IPS DF 6.9 (cell line): ENCODE data around the gene PDE7B.

Experiments
- DNase-seq: peaks from one replicate; pipeline ENCODE4 v3.0.0-alpha.2; 2013; ENCODE audit warnings: low read depth, low spot score
- H3K27ac ChIP-seq: one replicate; pipeline ENCODE4 v1.5.1; 2013; ENCODE audit warnings: low read length, control low read depth
- H3K27me3 ChIP-seq: 2 replicates; pipeline ENCODE4 v1.6.1; 2013; ENCODE audit warnings: mild to moderate bottlenecking, low read length; ENCODE audit not compliant: control insufficient read depth, insufficient read depth
- H3K36me3 ChIP-seq: 2 replicates; pipeline ENCODE4 v1.6.1; 2013; ENCODE audit warnings: low read length; ENCODE audit not compliant: control insufficient read depth, insufficient read depth
- H3K4me1 ChIP-seq: 2 replicates; pipeline ENCODE4 v1.6.1; 2013; ENCODE audit warnings: low read length; ENCODE audit not compliant: control insufficient read depth, insufficient read depth
- H3K4me3 ChIP-seq: 2 replicates; pipeline ENCODE4 v1.5.1; 2013; ENCODE audit warnings: mild to moderate bottlenecking, low read length
- H3K9me3 ChIP-seq: 2 replicates; pipeline ENCODE4 v1.6.1; 2013; ENCODE audit warnings: low read length, inconsistent platforms; ENCODE audit not compliant: control insufficient read depth, insufficient read depth
- WGBS: extraction: QIAGEN DNeasy Blood & Tissue Kit; methylation state at CpG from one replicate; pipeline ENCODE4 v1.1.7; 2013; ENCODE audit warnings: mixed read lengths, missing lambda C conversion rate; ENCODE audit not compliant: insufficient read length, insufficient coverage; 5-methylcytosine and 5-hydroxymethylcytosine counted together

PDE7B gene

DNA sequence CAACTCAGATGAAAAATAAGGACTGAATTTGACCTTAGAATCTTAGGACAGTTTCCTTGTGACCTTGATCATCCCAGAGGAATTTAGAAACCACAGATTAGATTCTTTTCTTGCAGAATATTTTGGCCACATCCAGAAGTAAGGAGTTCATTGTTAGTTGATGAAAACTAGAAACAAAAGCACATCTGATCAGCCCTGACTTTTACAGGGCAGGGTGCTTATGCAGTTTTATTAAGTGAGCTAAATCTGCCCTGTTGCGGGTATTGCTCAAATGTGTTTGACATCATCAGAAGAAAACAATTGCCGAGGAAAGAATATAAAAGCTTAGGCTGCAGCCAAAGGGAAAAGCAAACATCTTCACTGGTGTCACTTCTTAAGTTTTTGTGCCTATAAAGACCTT, 297.8 kb downstream of the PDE7B start:
- no peaks in the 10 kb centered on the region for H3K4me1 ChIP-seq
- DNase-seq: no peak
- no peaks in the 10 kb centered on the region for H3K36me3 ChIP-seq
- H3K4me3 ChIP-seq: no peak overlapping the region
- no CpG with 5 or more reads among the region's 2 CpGs for WGBS
- H3K27ac ChIP-seq: no peak overlapping the region
- H3K9me3 ChIP-seq: no peaks in the 10 kb centered on the region
- no peaks in the 10 kb centered on the region for H3K27me3 ChIP-seq

DNA sequence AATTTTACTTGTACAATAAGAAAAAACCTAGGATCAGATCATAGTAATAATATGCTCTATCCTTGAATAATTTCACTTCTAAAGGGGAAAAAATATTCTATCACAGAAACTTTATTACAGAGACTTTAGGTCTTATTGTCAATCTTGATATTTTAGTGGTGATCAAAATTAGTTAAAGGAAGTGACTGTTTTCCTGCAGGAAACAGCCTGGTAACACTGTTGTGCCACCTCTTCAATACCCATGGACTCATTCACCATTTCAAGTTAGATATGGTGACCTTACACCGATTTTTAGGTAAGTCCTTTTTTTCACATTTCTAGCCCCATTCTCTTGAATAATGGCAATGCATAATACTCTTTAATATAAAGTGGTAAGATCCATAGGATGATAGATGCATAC, 299.5 kb downstream of the PDE7B start:
- Histone ChIP-seq H3K27me3 (no peaks in the 10 kb centered on the region), H3K9me3 (no peaks in the 10 kb centered on the region), H3K4me1 (no peaks in the 10 kb centered on the region), H3K27ac (no peak overlapping the region), H3K4me3 (no peak overlapping the region), H3K36me3 (no peaks in the 10 kb centered on the region)
- WGBS: no CpG with 5 or more reads among the region's 1 CpG
- no peak for DNase-seq

DNA sequence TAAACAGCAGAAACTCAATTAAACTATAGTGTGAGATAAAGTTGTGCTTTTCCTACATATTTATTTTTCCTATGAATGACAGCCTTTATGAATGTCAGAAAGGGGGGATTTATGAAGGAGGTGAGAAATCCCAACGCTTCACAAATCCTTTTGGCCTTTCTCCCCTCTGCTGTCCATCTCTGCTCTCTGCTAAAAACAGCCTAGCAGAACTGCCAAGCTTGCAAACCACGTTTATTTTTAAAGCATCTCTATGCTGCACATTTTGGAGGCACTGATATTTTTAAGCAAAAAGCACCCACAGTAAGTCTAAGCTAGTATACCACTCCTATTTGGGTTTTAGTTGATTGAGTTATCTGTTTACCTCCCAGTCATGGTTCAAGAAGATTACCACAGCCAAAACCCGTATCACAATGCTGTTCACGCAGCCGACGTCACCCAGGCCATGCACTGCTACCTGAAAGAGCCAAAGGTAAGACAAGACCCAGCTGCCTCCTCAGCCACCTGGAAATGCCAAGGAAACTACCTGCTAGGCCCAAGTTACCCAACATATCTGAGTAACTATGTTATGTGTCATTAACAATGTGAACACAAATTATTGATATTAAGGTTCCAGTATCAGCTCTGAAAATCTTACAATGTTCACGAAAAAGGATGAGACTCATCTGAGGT, 302.3 kb downstream of the PDE7B start:
- Histone ChIP-seq H3K9me3 (no peaks in the 10 kb centered on the region), H3K27ac (no peak overlapping the region), H3K36me3 (no peaks in the 10 kb centered on the region), H3K4me1 (no peaks in the 10 kb centered on the region), H3K4me3 (no peak overlapping the region), H3K27me3 (no peaks in the 10 kb centered on the region)
- no peak for DNase-seq
- no CpG with 5 or more reads among the region's 7 CpGs for WGBS

DNA sequence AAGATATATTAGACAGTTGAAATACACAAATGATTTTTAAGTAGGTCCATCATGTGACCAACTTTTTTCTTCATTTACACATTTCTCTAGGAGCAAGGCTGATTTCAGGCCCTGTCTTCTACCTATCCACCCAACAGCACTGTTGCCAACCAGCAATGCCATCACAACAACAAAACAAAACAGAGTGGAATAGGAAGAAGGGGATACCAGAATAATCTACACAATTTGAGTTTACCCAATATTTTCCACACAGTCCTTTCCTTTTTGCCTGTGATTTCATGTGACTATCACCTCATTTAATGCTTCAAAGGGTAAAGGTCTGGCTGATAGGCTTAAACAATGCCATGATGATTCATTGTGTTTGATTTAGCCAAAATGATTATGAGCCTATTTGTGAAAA, 303.7 kb downstream of the PDE7B start:
- Histone ChIP-seq H3K27ac (no peak overlapping the region), H3K4me1 (no peaks in the 10 kb centered on the region), H3K36me3 (no peaks in the 10 kb centered on the region), H3K9me3 (no peaks in the 10 kb centered on the region), H3K27me3 (no peaks in the 10 kb centered on the region), H3K4me3 (no peak overlapping the region)
- DNase-seq: no peak

DNA sequence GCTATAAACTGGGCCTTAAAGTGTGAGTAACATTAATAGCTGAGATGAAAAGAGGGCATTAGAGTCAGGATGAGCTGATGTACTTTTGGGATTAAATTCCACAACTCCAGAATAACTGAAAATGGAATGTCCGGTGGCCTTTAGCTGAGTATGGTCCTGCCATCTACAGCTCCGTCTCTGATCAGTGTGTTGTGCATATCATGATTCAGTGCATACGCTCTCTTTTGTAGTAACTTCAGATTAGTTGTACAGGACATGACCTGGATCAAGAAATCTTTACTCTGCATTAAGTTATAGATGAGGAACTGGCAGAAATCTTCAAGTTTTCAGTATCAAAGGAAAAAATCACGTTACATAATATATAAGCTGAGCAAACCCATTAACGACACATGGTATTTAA, 306.2 kb downstream of the PDE7B start:
- Histone ChIP-seq H3K9me3 (no peaks in the 10 kb centered on the region), H3K27ac (no peak overlapping the region), H3K4me3 (no peak overlapping the region), H3K27me3 (no peaks in the 10 kb centered on the region), H3K4me1 (no peaks in the 10 kb centered on the region), H3K36me3 (no peaks in the 10 kb centered on the region)
- DNase-seq: no peak
- WGBS: no CpG with 5 or more reads among the region's 5 CpGs

DNA sequence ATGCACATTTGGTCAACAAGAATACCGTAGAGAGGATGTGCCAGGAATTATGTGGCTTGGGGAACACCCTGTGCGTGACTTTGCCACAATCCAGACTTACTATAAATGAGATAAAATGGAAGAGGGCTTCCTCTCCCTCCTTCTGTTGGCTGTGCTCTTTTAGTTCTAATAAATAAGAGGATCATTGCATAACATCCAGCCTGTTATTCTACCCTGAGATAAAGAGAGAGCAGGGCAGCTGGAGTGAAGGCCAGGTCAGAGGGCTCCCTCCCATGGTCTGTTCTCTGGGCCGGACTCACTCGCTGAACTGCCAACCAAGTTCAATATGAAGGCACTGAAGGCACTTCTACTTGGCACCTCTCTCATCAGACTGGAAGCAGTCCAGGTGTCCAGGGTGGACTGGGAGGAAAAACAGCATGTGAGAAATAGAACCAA, 306.9 kb downstream of the PDE7B start:
- H3K9me3 ChIP-seq: no peaks in the 10 kb centered on the region
- no peak for DNase-seq
- WGBS: no CpG with 5 or more reads among the region's 4 CpGs
- H3K27me3 ChIP-seq: no peaks in the 10 kb centered on the region
- H3K36me3 ChIP-seq: no peaks in the 10 kb centered on the region
- no peak overlapping the region for H3K4me3 ChIP-seq
- H3K27ac ChIP-seq: no peak overlapping the region
- no peaks in the 10 kb centered on the region for H3K4me1 ChIP-seq

DNA sequence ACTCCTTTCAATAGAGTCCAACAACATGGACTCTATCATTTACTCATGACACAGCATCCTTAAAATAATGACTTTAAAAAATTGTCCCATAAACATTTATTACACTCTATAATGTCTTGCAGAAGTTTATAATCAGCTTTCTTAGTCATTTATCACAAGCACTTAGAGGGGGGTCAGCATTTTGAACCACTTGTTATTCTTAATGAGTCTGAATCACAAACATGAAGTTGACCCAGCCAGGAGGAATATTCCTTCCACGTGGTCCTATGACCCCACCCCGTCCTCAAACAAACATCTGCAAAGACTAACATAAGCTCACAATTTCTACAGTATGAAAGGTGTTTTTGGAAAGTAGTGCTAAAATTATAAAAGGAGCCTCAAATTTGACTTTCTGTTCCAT, 307.5 kb downstream of the PDE7B start:
- H3K4me1 ChIP-seq: no peaks in the 10 kb centered on the region
- no peak overlapping the region for H3K4me3 ChIP-seq
- WGBS: no CpG with 5 or more reads among the region's 2 CpGs
- no peaks in the 10 kb centered on the region for H3K27me3 ChIP-seq
- no peaks in the 10 kb centered on the region for H3K36me3 ChIP-seq
- no peak overlapping the region for H3K27ac ChIP-seq
- no peak for DNase-seq
- no peaks in the 10 kb centered on the region for H3K9me3 ChIP-seq

DNA sequence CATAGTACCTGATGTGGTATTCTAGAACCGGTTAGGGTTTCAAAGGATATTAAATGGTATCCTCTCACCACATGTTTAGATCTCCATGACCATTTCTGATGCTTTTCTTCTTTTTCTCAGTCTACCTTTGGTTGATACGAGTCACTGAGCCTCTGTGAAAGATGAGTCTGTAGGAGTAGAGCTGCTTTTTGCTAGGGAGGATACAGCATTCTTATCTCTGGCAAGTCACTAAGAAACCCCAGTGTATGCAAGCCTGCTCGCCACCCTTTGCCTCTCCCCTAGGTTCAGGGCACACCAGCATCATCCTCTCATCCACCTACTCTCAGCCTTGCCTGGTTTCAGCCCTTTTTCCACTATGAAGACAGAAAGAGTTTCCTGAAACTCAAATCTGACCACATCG, 308.7 kb downstream of the PDE7B start:
- DNase-seq: no peak
- no peaks in the 10 kb centered on the region for H3K4me1 ChIP-seq

DNA sequence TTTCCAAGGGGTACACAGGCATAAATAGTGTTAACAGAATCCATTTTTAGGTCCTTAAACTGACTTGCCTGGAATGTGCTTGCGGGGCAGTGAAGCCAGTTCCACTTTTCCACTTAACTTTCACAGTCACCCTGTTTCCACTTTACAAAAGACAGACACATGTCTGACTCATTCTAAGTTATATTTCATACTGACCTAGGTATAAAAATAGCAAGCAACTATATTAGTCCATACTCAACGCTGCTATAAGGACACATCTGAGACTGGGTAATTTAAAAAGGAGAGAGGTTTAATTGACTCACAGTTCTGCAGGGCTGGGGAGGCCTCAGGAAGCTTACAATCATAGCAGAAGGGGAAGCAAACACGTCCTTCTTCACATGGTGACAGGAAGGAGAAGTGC, 310.4 kb downstream of the PDE7B start:
- no peak overlapping the region for H3K4me3 ChIP-seq
- WGBS: no CpG with 5 or more reads among the region's 3 CpGs
- H3K36me3 ChIP-seq: no peaks in the 10 kb centered on the region
- H3K4me1 ChIP-seq: no peaks in the 10 kb centered on the region
- DNase-seq: no peak
- no peaks in the 10 kb centered on the region for H3K9me3 ChIP-seq
- H3K27me3 ChIP-seq: no peaks in the 10 kb centered on the region
- no peak overlapping the region for H3K27ac ChIP-seq

More for the DNA sequence above, 308.7 kb downstream of the PDE7B start:
- Histone ChIP-seq H3K36me3 (no peaks in the 10 kb centered on the region), H3K27me3 (no peaks in the 10 kb centered on the region), H3K27ac (no peak overlapping the region), H3K9me3 (no peaks in the 10 kb centered on the region), H3K4me3 (no peak overlapping the region)
- no CpG with 5 or more reads among the region's 4 CpGs for WGBS

DNA sequence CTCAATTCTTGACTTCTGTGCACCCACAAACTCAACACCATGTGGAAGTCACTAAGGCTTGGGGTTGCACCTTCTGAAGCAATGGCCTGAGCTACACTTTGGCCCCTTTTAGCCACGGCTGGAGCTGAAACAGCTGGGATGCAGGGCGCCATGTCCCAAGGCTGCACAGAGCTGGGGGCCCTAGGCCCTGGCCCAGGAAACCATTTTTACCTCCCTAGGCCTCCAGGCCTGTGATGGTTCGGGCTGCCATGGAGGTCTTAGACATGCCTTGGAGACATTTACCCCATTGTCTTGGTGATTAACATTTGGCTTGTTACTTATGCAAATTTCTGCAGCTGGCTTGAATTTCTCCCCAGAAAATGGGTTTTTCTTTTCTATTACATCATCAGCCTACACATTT, 311.8 kb downstream of the PDE7B start:
- H3K9me3 ChIP-seq: no peaks in the 10 kb centered on the region
- no peak for DNase-seq
- H3K4me1 ChIP-seq: no peaks in the 10 kb centered on the region
- no CpG with 5 or more reads among the region's 3 CpGs for WGBS
- H3K36me3 ChIP-seq: no peaks in the 10 kb centered on the region
- H3K27ac ChIP-seq: no peak overlapping the region
- H3K4me3 ChIP-seq: no peak overlapping the region
- no peaks in the 10 kb centered on the region for H3K27me3 ChIP-seq

DNA sequence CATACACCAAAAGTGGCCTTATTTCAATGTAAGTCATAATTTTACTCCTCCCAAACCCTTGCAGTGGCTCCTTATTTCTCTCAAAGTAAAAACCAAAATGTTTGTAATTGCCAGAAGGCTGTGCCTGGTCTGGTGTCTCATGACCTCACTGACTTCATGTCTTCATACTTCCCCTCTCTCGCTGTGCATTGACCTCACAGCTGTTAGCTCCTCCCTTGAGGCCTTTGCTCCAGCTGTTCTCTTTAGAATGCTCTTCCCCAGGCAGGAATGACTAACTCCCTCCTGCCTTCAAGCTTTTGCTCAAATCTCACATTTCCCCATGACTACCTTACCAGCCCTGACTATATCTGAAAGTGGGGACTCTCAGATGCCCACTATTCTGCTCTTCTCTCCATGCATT, 315.3 kb downstream of the PDE7B start:
- Histone ChIP-seq H3K27ac (no peak overlapping the region), H3K36me3 (no peaks in the 10 kb centered on the region), H3K9me3 (no peaks in the 10 kb centered on the region), H3K27me3 (no peaks in the 10 kb centered on the region), H3K4me3 (no peak overlapping the region), H3K4me1 (no peaks in the 10 kb centered on the region)
- DNase-seq: no peak
- WGBS: no CpG with 5 or more reads among the region's 1 CpG
